Measurements from ENCODE around the gene SLC22A23. TPM values are rescaled to one million over a fixed set of nuclear protein-coding genes. Genes with fewer than 3 reads are reported as not detected.

Gene SLC22A23
- total RNA-seq, 4 donors from 2014 or later, result 6.6 to 25.0 (median 14.6) TPM

GRCh38 chr6:3290931-3291211 lies 166.0 kb downstream of the SLC22A23 start:
- in situ Hi-C loops (cut with MboI; ENCODE audit: low sequenced_read_pairs in 4 of 4), result loop anchor here (25.0 kb wide), 2 partner anchors 171 to 721 kb away; partner anchors contain the start of gene SLC22A23 (in 4 of the 4)
- TF ChIP-seq POLR2A (IDR thresholded peaks at IDR 0.05) (no peak), CTCF (IDR thresholded peaks at IDR 0.05 in 4 of 5, conservative IDR thresholded peaks at IDR 0.05 in 1 of 5) (no peak)
- Histone ChIP-seq H3K27me3 (no peaks in the 10 kb centered on the region), H3K4me1 (peaks cover 2 to 8% of the 10 kb centered on the region in 2 donors), H3K27ac (no peak overlapping the region), H3K9me3 (no peaks in the 10 kb centered on the region), H3K36me3 (no peaks in the 10 kb centered on the region), H3K4me3 (no peak overlapping the region)
- intact Hi-C loops (cut with DNase I; ENCODE audit: low total_unique reads), result no loop called here
- DNase-seq (no peak), ATAC-seq (no peak)

GRCh38 chr6:3290149-3290930 lies 166.5 kb downstream of the SLC22A23 start:
- Histone ChIP-seq H3K36me3 (no peaks in the 10 kb centered on the region), H3K4me1 (peaks cover 0 to 5% of the 10 kb centered on the region in 2 donors), H3K27ac (no peak overlapping the region), H3K27me3 (no peaks in the 10 kb centered on the region), H3K4me3 (no peak overlapping the region), H3K9me3 (no peaks in the 10 kb centered on the region)
- TF ChIP-seq CTCF (IDR thresholded peaks at IDR 0.05 in 4 of 5, conservative IDR thresholded peaks at IDR 0.05 in 1 of 5) (no peak), POLR2A (IDR thresholded peaks at IDR 0.05) (no peak)
- no peak for ATAC-seq
- DNase-seq, result no peak
- in situ Hi-C loops (cut with MboI; ENCODE audit: low sequenced_read_pairs in 4 of 4) (loop anchor here (25.0 kb wide), 2 partner anchors 172 to 722 kb away; partner anchors contain the start of gene SLC22A23 (in 4 of the 4)), intact Hi-C loops (cut with DNase I; ENCODE audit: low total_unique reads) (no loop called here)

GRCh38 chr6:3289664-3290055 lies 167.2 kb downstream of the SLC22A23 start:
- TF ChIP-seq CTCF (IDR thresholded peaks at IDR 0.05 in 4 of 5, conservative IDR thresholded peaks at IDR 0.05 in 1 of 5) (no peak), POLR2A (IDR thresholded peaks at IDR 0.05) (no peak)
- no peaks in the 10 kb centered on the region for H3K9me3 ChIP-seq
- no peak overlapping the region for H3K4me3 ChIP-seq
- no peaks in the 10 kb centered on the region for H3K27me3 ChIP-seq
- peaks cover under 1 to 2% of the 10 kb centered on the region in 2 donors for H3K4me1 ChIP-seq
- H3K27ac ChIP-seq, result no peak overlapping the region
- ATAC-seq (no peak), DNase-seq (peak in 1 of 2 donors; percentile 11)
- in situ Hi-C loops (cut with MboI; ENCODE audit: low sequenced_read_pairs in 4 of 4), result loop anchor here (10.0 to 25.0 kb wide), 3 partner anchors 173 to 723 kb away; partner anchors contain the start of gene SLC22A23 (in 4 of the 4)
- H3K36me3 ChIP-seq, result no peaks in the 10 kb centered on the region
- intact Hi-C loops (cut with DNase I; ENCODE audit: low total_unique reads), result no loop called here

DNA sequence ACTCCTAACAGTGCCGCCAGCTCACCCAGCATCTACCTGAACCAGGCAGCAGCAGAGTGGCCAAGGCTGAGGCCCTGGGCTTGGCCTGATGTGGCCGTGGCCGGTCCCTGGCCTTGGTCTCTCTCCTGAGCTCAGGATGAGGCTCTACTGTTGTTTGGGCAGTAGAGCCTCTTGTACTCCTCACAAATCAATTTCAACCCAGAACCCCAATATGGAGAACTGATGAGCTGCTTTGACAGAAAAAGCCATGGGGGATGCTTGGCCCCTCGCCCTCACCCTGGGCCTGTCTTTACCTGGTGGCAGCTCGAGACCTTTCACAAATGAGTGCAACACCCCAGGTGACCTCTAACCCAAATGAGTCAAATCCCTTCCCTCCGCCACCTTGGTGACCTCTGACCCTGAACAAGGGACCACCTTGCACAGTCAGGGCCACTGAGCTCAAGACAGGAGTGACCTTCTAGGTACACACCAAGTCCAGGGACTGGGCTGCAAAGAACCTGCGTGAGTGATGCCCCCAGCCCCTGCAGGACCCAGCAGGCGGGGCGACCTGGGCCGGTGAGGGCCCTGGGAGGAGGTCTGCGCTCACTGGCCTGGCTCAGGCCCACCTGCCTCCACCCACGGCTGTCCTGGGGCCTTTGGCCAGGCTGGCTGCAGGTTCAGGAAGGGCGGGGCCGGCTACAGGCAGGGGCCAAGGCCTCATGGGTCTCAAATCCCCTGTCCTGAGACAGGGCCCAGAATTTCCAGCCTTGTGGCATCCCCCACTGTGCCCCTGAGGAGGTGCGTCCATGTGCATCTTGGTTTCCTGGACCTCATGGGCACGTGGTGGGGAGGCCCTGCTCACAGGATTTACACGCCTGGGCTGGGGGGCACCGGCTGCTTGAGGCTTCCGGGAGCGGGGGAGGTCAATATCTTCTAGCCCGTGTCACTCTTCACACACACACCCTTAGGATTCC lies 167.9 kb downstream of the SLC22A23 start:
- Histone ChIP-seq H3K27me3 (no peaks in the 10 kb centered on the region), H3K4me3 (no peak overlapping the region), H3K4me1 (peaks cover 6 to 7% of the 10 kb centered on the region in 2 donors), H3K9me3 (no peaks in the 10 kb centered on the region), H3K36me3 (no peaks in the 10 kb centered on the region), H3K27ac (no peak overlapping the region)
- intact Hi-C loops (cut with DNase I; ENCODE audit: low total_unique reads) (no loop called here), in situ Hi-C loops (cut with MboI; ENCODE audit: low sequenced_read_pairs in 4 of 4) (loop anchor here (10.0 to 25.0 kb wide), 3 partner anchors 173 to 723 kb away; partner anchors contain the start of gene SLC22A23 (in 4 of the 4))
- peak in 1 of 2 donors; percentile 7 for DNase-seq
- no peak for ATAC-seq
- TF ChIP-seq CTCF (IDR thresholded peaks at IDR 0.05 in 4 of 5, conservative IDR thresholded peaks at IDR 0.05 in 1 of 5), result no peak

Measured in gastrocnemius medialis (tissue), 4 donors.